CD4-positive, alpha-beta T cell treated with Interleukin-17A for 4 hours (primary cell): ENCODE data around the gene TMEM183A.
"Not testable (repeated sequence)": the region's sequence is repeated elsewhere in the genome, so short reads cannot be mapped to it uniquely, and the experiment has no call there.

Source experiments
- DNase-seq: peaks from one replicate; pipeline ENCODE4 v3.0.0-alpha.2; 2020; ENCODE audit warnings: mixed read lengths

Gene TMEM183A

GRCh38 chr1:202987922-202988583 lies 19.1 kb upstream of the TMEM183A start:
- DNase-seq = no peak

GRCh38 chr1:202989879-202990278 lies 17.3 kb upstream of the TMEM183A start:
- no peak for DNase-seq

- no peak for DNase-seq
Measured at GRCh38 chr1:202991112-202991511, 16.1 kb upstream of the TMEM183A start.

GRCh38 chr1:202994756-202995155 lies 12.4 kb upstream of the TMEM183A start:
- no peak for DNase-seq

- DNase-seq = peak; percentile 78
Measured at GRCh38 chr1:202998836-202999750, 8.1 kb upstream of the TMEM183A start.

GRCh38 chr1:203000217-203000944 lies 6.8 kb upstream of the TMEM183A start:
- DNase-seq = no peak

GRCh38 chr1:203001986-203002385 lies 5.2 kb upstream of the TMEM183A start:
- no peak for DNase-seq

GRCh38 chr1:203002951-203003350 lies 4.2 kb upstream of the TMEM183A start:
- no peak for DNase-seq

- DNase-seq = not testable (repeated sequence)
Measured at GRCh38 chr1:203005395-203006142, 1.6 kb upstream of the TMEM183A start.

GRCh38 chr1:203009185-203009584 lies 2.0 kb downstream of the TMEM183A start:
- DNase-seq = no peak

- no peak for DNase-seq
Measured at GRCh38 chr1:203011582-203011981, 4.4 kb downstream of the TMEM183A start.

- no peak for DNase-seq
Measured at GRCh38 chr1:203017061-203017460, 9.9 kb downstream of the TMEM183A start.

GRCh38 chr1:203017692-203018091 lies 10.5 kb downstream of the TMEM183A start:
- no peak for DNase-seq

- not testable (repeated sequence) for DNase-seq
Measured at GRCh38 chr1:203022855-203023254, 15.7 kb downstream of the TMEM183A start.

GRCh38 chr1:203025686-203026030 lies 18.5 kb downstream of the TMEM183A start:
- DNase-seq = no peak

GRCh38 chr1:203026031-203026665 lies 19.0 kb downstream of the TMEM183A start, which contains the start of gene PPFIA4:
PPFIA4 (plus strand) TSS chr1:203026491; CDS start chr1:203039009, 12,518 bp downstream.
- DNase-seq = peak; percentile 89

GRCh38 chr1:203026666-203027663 lies 19.8 kb downstream of the TMEM183A start:
- no peak for DNase-seq

- DNase-seq = no peak
Measured at GRCh38 chr1:203028067-203028783, 21.1 kb downstream of the TMEM183A start.

GRCh38 chr1:203028784-203029553 lies 21.8 kb downstream of the TMEM183A start:
- DNase-seq = no peak
